Sigmoid colon (tissue), 7 donors: ENCODE results near the gene USP7. TPM values are rescaled to one million over a fixed set of nuclear protein-coding genes. Genes with fewer than 3 reads are reported as not detected.

ENCODE experiments used
- DNase-seq: peaks from one replicate; pipeline ENCODE4 v3.0.0-alpha.2; 2019
- H3K27ac ChIP-seq, 4 donors: fragments of 200-600 bp; sonication (generic); one replicate each; pipeline ENCODE4 v1.5.1; 2016 to 2019; ENCODE audit warnings: mild to moderate bottlenecking in 1 of 4
- H3K27me3 ChIP-seq, 3 donors: fragments of 200-600 bp; sonication (generic); one replicate each; pipeline ENCODE4 v1.5.1; 2019; ENCODE audit warnings: mild to moderate bottlenecking in 1 of 3
- H3K36me3 ChIP-seq, 4 donors: fragments of 200-600 bp; sonication (generic); one replicate each; pipeline ENCODE4 v1.5.1; 2016 to 2019
- H3K4me1 ChIP-seq, 4 donors: fragments of 200-600 bp; sonication (generic); one replicate each; pipeline ENCODE4 v1.5.1; 2017 to 2019
- H3K4me3 ChIP-seq, 4 donors: fragments of 200-600 bp; sonication (generic); one replicate each; pipeline ENCODE4 v1.5.1; 2017 to 2019; ENCODE audit warnings: mild to moderate bottlenecking in 2 of 4, moderate library complexity in 1 of 4
- H3K9me3 ChIP-seq, 4 donors: fragments of 200-600 bp in 3 of 4; sonication (generic) in 3 of 4; one replicate each; pipeline versions ENCODE4 v1.5.1 to v1.6.1; 2013 to 2019
- EP300 ChIP-seq, 4 donors: sonication (generic); formaldehyde crosslinking; IDR thresholded peaks; one replicate each; pipeline ENCODE4 v1.6.1; 2017; ENCODE audit warnings: antibody characterized with exemption in 4 of 4
- POLR2A ChIP-seq, 2 donors: fragments of 450-650 bp; IDR thresholded peaks; one replicate each; pipeline ENCODE4 v1.6.1; 2016; ENCODE audit warnings: antibody characterized with exemption in 2 of 2, mild to moderate bottlenecking in 2 of 2, moderate library complexity in 2 of 2
- POLR2AphosphoS5 ChIP-seq, 4 donors: sonication (generic); formaldehyde crosslinking; IDR thresholded peaks; one replicate each; pipeline ENCODE4 v1.6.1; 2017; ENCODE audit warnings: antibody characterized with exemption in 4 of 4
- WGBS, 2 donors: extraction: QIAGEN DNeasy Blood & Tissue Kit; methylation state at CpG; one replicate each; pipeline ENCODE4 v1.1.7; 2013; 5-methylcytosine and 5-hydroxymethylcytosine counted together
- intact Hi-C: fragments of 100-400 bp; cut with DNase I; formaldehyde crosslinking; loops from one replicate; pipeline ENCODE4 v1.15.1; 2023
- polyA plus RNA-seq, 3 donors: library from polyadenylated mRNA; stranded (reverse); fragments of 200-250 nt; gene quantifications; one replicate each; pipeline ENCODE4 v1.2.3, GENCODE V29; 2013
- total RNA-seq, 4 donors: library from RNA; depleted of rRNA; stranded (reverse); fragments of >200 nt; gene quantifications; one replicate each; pipeline ENCODE4 v1.1.0, GENCODE V29; 2016
- TF ChIP-seq, protein P1 (sequence below), 4 experiments: fragments of 450-650 bp in 3 of 4; fragments of 200-600 bp in 1 of 4; IDR thresholded peaks; one replicate each; pipeline ENCODE4 v1.5.1; 2016 to 2019; ENCODE audit warnings: antibody characterized with exemption in 4 of 4, mild to moderate bottlenecking in 3 of 4, moderate library complexity in 2 of 4
- donor health status: healthy with polysubstance abuse.
- donor health status: Bipolar disorder and iron deficiency.
- donor health status: healthy.

Gene USP7
- total and polyA plus RNA-seq, 7 donors: 28.8 to 84.5 (median 64.9) TPM

DNA sequence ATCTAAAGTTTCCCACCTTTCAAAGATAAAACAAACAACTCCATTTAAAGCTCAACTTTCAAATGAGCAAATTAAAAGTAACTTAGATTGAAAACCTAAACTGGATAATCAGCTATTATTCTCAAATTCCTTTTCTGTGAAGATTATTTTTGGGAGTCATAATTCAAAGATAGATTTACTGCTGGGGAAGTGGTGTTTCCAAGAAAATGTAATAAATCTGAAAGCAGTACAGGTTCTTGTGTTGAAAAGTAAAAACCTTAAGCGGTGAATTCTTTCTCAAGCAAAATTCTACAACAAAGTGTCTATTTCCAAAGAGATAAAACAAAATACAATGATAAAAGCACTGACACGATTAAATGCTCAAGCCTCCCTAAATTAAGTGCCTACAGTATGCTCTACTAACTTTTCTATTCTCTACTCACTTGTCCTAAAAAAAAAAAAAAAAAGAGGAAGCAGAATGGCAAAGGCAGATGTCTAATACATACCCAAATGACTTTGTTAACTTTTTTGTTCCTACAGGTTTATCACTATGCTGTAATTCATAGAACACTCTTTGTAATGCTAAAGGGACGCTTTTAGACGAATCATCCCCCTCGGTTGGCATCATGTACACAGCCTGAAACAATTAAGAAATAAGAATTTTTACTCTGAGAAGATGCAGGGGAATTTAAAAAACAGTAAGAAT, 47.0 kb downstream of the USP7 start:
- Histone ChIP-seq H3K4me1 (no peaks in the 10 kb centered on the region), H3K27me3 (no peaks in the 10 kb centered on the region), H3K4me3 (no peak overlapping the region), H3K9me3 (no peaks in the 10 kb centered on the region), H3K36me3 (peaks cover 4 to 100% (median 49%) of the 10 kb centered on the region in 4 donors), H3K27ac (no peak overlapping the region)
- intact Hi-C loops: no loop called here
- DNase-seq: no peak
- 79 to 88% methylated on average over 5 of the region's 5 CpGs for WGBS, 2 donors
- TF ChIP-seq EP300 (IDR thresholded peaks at IDR 0.05): no peak
- TF ChIP-seq, protein P1, sequence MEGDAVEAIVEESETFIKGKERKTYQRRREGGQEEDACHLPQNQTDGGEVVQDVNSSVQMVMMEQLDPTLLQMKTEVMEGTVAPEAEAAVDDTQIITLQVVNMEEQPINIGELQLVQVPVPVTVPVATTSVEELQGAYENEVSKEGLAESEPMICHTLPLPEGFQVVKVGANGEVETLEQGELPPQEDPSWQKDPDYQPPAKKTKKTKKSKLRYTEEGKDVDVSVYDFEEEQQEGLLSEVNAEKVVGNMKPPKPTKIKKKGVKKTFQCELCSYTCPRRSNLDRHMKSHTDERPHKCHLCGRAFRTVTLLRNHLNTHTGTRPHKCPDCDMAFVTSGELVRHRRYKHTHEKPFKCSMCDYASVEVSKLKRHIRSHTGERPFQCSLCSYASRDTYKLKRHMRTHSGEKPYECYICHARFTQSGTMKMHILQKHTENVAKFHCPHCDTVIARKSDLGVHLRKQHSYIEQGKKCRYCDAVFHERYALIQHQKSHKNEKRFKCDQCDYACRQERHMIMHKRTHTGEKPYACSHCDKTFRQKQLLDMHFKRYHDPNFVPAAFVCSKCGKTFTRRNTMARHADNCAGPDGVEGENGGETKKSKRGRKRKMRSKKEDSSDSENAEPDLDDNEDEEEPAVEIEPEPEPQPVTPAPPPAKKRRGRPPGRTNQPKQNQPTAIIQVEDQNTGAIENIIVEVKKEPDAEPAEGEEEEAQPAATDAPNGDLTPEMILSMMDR (IDR thresholded peaks at IDR 0.05): no peak
- no peak for TF ChIP-seq POLR2AphosphoS5 (IDR thresholded peaks at IDR 0.05)
- no peak for TF ChIP-seq POLR2A (IDR thresholded peaks at IDR 0.05)

GRCh38 chr16:8915722-8916301, 47.9 kb downstream of the USP7 start:
- WGBS, 2 donors: 71 to 87% methylated on average over 7 of the region's 7 CpGs

GRCh38 chr16:8914098-8914497, 49.6 kb downstream of the USP7 start:
- peaks cover 4 to 100% (median 52%) of the 10 kb centered on the region in 4 donors for H3K36me3 ChIP-seq
- WGBS, 2 donors: 93 to 94% methylated on average over 3 of the region's 3 CpGs
- H3K4me3 ChIP-seq: no peak overlapping the region
- intact Hi-C loops: no loop called here
- H3K27ac ChIP-seq: no peak overlapping the region
- H3K27me3 ChIP-seq: no peaks in the 10 kb centered on the region
- DNase-seq: no peak
- no peaks in the 10 kb centered on the region for H3K9me3 ChIP-seq
- no peaks in the 10 kb centered on the region for H3K4me1 ChIP-seq
- TF ChIP-seq EP300 (IDR thresholded peaks at IDR 0.05): no peak

More at GRCh38 chr16:8915722-8916301, 47.9 kb downstream of the USP7 start:
- Histone ChIP-seq H3K36me3 (peaks cover 4 to 100% (median 49%) of the 10 kb centered on the region in 4 donors), H3K27me3 (no peaks in the 10 kb centered on the region), H3K27ac (no peak overlapping the region), H3K4me3 (no peak overlapping the region), H3K4me1 (no peaks in the 10 kb centered on the region), H3K9me3 (no peaks in the 10 kb centered on the region)
- DNase-seq: no peak
- intact Hi-C loops: no loop called here
- TF ChIP-seq POLR2AphosphoS5 (IDR thresholded peaks at IDR 0.05) (no peak), EP300 (IDR thresholded peaks at IDR 0.05) (no peak), POLR2A (IDR thresholded peaks at IDR 0.05) (no peak)
- TF ChIP-seq, protein P1 (IDR thresholded peaks at IDR 0.05): no peak

DNA sequence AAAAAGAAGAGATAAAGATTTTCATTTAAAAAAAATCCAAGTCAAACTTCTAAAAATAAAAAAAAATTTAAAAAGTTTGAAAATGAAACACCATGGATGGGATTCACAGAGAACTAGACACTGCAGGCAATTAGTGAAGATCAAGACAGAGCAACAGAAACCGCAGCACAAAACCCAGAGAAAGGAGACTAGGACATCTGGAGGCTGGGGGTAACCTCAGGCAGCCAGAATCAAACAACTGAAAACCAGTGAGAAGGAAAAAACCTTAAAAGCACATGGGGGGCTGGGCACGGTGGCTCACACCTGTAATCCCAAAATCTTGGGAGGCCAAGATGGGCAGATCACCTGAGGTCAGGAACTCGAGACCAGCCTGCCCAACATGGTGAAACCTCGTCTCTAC, 50.9 kb downstream of the USP7 start:
- Histone ChIP-seq H3K4me1 (no peaks in the 10 kb centered on the region), H3K9me3 (no peaks in the 10 kb centered on the region), H3K27ac (no peak overlapping the region), H3K36me3 (peaks cover 8 to 100% (median 49%) of the 10 kb centered on the region in 4 donors), H3K27me3 (no peaks in the 10 kb centered on the region), H3K4me3 (no peak overlapping the region)
- intact Hi-C loops: no loop called here
- WGBS, 2 donors: 83 to 87% methylated on average over 4 of the region's 4 CpGs
- DNase-seq: no peak
- TF ChIP-seq POLR2A (IDR thresholded peaks at IDR 0.05) (no peak), POLR2AphosphoS5 (IDR thresholded peaks at IDR 0.05) (no peak), EP300 (IDR thresholded peaks at IDR 0.05) (no peak)
- TF ChIP-seq, protein P1 (IDR thresholded peaks at IDR 0.05): no peak

DNA sequence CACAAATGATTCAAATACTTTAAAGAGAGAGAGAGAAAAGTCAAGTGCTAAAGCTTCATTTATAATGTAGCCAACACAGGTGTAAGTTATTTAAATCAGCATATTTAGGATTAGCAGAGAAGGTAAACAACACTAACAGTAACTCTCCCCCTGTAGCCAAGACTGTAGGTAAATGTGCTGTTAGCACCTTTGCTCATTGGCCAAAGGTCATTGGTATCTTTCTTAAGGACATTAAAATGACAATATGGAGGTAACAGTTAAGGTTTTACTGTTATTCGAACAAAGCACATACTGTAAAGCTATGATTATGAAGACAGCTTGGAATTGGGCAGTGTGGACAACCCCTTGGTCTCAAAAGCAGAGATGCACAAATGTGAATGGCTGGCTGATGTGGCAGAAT, 52.9 kb downstream of the USP7 start:
- TF ChIP-seq POLR2AphosphoS5 (IDR thresholded peaks at IDR 0.05) (no peak), EP300 (IDR thresholded peaks at IDR 0.05) (no peak), POLR2A (IDR thresholded peaks at IDR 0.05) (no peak)
- TF ChIP-seq, protein P1 (IDR thresholded peaks at IDR 0.05): no peak
- Histone ChIP-seq H3K9me3 (no peaks in the 10 kb centered on the region), H3K36me3 (peaks cover 19 to 100% (median 57%) of the 10 kb centered on the region in 4 donors), H3K27ac (no peak overlapping the region), H3K4me3 (no peak overlapping the region), H3K27me3 (no peaks in the 10 kb centered on the region), H3K4me1 (no peaks in the 10 kb centered on the region)
- intact Hi-C loops: no loop called here
- DNase-seq: no peak
- 22 to 78% methylated on average over 1 of the region's 1 CpG for WGBS, 2 donors
